NCI-H526 treated with DMSO at 0.1 percent for 48 hours (cell line): ENCODE results near the gene ANTXRL.
"Not testable (repeated sequence)": the region's sequence is repeated elsewhere in the genome, so short reads cannot be mapped to it uniquely, and the experiment has no call there.

Experiments used
- DNase-seq: peaks from one replicate; lab custom pipeline; 2025; lab: John Stamatoyannopoulos, UW

The ANTXRL gene

DNA sequence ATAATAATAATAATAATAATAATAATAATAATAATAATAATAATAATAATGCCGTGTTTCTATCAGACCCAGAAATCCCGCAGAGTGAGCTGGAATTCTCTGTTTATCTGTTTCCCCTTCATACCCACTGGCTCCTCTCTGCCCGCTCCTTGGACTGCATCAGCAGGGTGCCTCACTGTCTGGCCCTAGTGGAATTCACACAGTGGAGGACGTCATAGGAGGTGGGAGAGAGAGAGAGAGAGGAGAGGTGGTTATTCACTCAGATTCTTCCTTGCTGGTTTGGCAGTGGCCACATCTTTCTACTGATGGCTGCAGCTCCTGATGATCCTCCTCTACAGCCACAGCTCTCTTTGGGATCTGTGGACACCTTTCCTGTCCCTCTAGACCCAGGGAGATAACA lies 78.7 kb downstream of the ANTXRL start:
- not testable (repeated sequence) for DNase-seq

DNA sequence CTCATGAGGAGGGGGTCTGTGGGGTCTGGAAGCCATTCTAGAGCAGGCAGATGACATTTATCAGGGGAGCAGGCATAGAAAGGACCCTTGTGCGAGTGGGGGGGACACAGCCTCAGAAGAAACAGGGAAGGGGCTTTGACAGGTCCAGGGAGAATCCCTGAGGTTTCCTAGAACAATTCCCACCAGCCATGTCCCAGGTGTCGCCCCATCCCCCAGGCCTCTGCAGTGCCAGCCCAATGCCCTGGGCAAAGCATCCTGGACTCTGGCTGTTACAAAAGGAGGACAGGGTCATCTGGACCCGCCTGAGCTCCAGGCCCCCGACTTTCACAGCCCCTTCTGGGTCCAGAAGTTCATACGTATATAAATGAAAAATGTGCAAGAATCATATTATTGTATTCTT lies 80.4 kb downstream of the ANTXRL start:
- not testable (repeated sequence) for DNase-seq

- DNase-seq: not testable (repeated sequence)
Measured at GRCh38 chr10:46367666-46368240, 81.0 kb downstream of the ANTXRL start.

DNA sequence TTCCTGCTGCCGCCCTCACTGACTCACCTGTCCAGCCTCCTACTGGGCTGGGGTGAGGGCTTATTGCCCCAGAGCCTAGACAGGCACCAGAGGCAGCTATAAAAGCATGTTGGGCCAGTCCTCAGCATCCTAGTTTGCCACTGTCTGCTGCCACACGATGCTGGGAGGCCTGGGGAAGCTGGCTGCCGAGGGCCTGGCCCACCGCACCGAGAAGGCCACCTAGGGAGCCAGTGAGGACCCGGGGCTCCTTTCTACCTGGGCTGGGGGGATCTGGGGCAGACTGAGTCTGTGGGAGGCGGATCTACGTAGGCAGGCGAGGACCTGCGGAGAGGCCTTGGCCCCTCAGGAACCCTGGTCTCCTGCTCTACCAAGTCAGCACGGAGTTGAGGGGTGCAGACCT lies 82.2 kb downstream of the ANTXRL start:
- not testable (repeated sequence) for DNase-seq

DNA sequence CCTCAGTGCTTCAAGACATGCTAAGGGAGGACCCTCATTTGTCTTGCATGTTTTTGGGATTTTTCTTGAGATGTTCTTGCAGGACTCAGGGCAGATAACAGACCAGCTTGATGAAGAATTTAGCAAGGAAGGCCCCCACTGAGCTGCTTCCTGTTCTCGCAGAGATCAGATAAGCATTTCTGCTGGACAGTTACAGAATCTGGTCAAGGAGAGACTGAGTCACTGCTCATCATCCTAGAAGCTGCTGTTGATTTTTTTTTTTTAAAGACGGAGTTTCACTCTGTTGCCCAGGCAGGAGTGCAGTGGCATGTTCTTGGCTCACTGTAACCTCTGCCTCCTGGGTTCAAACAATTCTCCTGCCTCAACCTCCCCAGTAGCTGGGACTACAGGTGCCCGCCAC lies 87.6 kb downstream of the ANTXRL start:
- DNase-seq: not testable (repeated sequence)

- not testable (repeated sequence) for DNase-seq
Measured at GRCh38 chr10:46375406-46375805, 88.6 kb downstream of the ANTXRL start, which contains the start of gene ANXA8L1. TSS of gene ANXA8L1 (plus strand) at chr10:46375776. CDS start at chr10:46375852, 76 bp downstream.

GRCh38 chr10:46377022-46377421 lies 90.2 kb downstream of the ANTXRL start:
- not testable (repeated sequence) for DNase-seq

- not testable (repeated sequence) for DNase-seq
Measured at GRCh38 chr10:46377651-46378050, 90.9 kb downstream of the ANTXRL start.

- DNase-seq: not testable (repeated sequence)
Measured at GRCh38 chr10:46378108-46378507, 91.3 kb downstream of the ANTXRL start.

GRCh38 chr10:46379233-46379848 lies 92.5 kb downstream of the ANTXRL start:
- not testable (repeated sequence) for DNase-seq
